Upper lobe of left lung (tissue), 4 donors: Measurements from ENCODE around the gene ZNF326.

Experiments
- POLR2A ChIP-seq, 4 donors: fragments of 450-650 bp; IDR thresholded peaks; one replicate each; pipeline ENCODE4 v1.5.1; 2016 to 2017; ENCODE audit warnings: antibody characterized with exemption in 4 of 4, mild to moderate bottlenecking in 2 of 4
- TF ChIP-seq, protein P1 (sequence below), 6 experiments: fragments of 450-650 bp in 4 of 6; fragments of 200-600 bp in 2 of 6; sonication (generic) in 2 of 6; IDR thresholded peaks; one replicate each; pipeline ENCODE4 v1.5.1; 2016 to 2019; ENCODE audit warnings: antibody characterized with exemption in 6 of 6

GRCh38 chr1:89994231-89994804 is 592 bp upstream of the ZNF326 start:
- TF ChIP-seq, protein P1, sequence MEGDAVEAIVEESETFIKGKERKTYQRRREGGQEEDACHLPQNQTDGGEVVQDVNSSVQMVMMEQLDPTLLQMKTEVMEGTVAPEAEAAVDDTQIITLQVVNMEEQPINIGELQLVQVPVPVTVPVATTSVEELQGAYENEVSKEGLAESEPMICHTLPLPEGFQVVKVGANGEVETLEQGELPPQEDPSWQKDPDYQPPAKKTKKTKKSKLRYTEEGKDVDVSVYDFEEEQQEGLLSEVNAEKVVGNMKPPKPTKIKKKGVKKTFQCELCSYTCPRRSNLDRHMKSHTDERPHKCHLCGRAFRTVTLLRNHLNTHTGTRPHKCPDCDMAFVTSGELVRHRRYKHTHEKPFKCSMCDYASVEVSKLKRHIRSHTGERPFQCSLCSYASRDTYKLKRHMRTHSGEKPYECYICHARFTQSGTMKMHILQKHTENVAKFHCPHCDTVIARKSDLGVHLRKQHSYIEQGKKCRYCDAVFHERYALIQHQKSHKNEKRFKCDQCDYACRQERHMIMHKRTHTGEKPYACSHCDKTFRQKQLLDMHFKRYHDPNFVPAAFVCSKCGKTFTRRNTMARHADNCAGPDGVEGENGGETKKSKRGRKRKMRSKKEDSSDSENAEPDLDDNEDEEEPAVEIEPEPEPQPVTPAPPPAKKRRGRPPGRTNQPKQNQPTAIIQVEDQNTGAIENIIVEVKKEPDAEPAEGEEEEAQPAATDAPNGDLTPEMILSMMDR (IDR thresholded peaks at IDR 0.05) = no peak
- TF ChIP-seq POLR2A (IDR thresholded peaks at IDR 0.05) = no peak
